Progenitor cell of endocrine pancreas (in vitro differentiated cells): ENCODE measurements around the gene COP1. TPM values are rescaled to one million over a fixed set of nuclear protein-coding genes. Genes with fewer than 3 reads are reported as not detected.

Experiments
- DNase-seq: peaks from one replicate; pipeline ENCODE4 v3.0.0; 2021; ENCODE audit warnings: low spot score; ENCODE audit not compliant: unreplicated experiment
- H3K27ac Mint-ChIP-seq: 2 replicates; pipeline ENCODE4 v1.8.0; 2021; ENCODE audit warnings: mild to moderate bottlenecking, moderate library complexity, mixed read lengths
- H3K27me3 Mint-ChIP-seq: 2 replicates; pipeline ENCODE4 v1.8.0; 2021; ENCODE audit warnings: mixed read lengths
- H3K36me3 Mint-ChIP-seq: 2 replicates; pipeline ENCODE4 v1.8.0; 2022; ENCODE audit warnings: mixed read lengths; ENCODE audit not compliant: insufficient read depth
- H3K4me1 Mint-ChIP-seq: 2 replicates; pipeline ENCODE4 v1.8.0; 2021; ENCODE audit warnings: low read depth, mixed read lengths
- H3K4me3 Mint-ChIP-seq: 2 replicates; pipeline ENCODE4 v1.8.0; 2021; ENCODE audit warnings: low read depth, mild to moderate bottlenecking, moderate library complexity, mixed read lengths
- H3K9me3 Mint-ChIP-seq: 2 replicates; pipeline ENCODE4 v1.8.0; 2021; ENCODE audit warnings: low read depth, mixed read lengths
- total RNA-seq: library from RNA; stranded (reverse); gene quantifications from 2 replicates; pipeline ENCODE4 v1.2.1, GENCODE V29; 2021
- TF ChIP-seq, protein P1 (sequence below): fragments of 200-600 bp; sonication (generic); IDR thresholded peaks from one replicate; pipeline ENCODE4 v1.5.0; 2021; ENCODE audit warnings: antibody characterized with exemption, mild to moderate bottlenecking; ENCODE audit not compliant: unreplicated experiment

COP1 gene
- total RNA-seq, 1 donor from 2014 or later: 58.1 TPM

DNA sequence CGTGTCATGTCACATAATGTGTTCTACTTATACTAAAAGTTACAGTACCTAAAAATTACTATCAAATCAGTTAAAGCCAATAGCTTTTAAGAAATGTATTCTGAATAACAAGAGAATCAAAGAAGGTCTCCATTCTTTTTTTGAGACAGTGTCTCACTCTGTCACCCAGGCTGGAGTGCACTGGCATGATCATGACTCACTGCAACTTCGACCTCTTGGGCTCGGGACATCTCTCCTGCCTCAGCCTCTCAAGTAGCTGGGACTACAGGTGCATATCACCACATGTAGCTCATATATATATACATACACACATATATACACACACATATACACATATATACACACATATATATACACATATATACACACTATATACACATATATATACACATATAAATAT, 20.1 kb downstream of the COP1 start:
- H3K27ac Mint-ChIP-seq: no peak overlapping the region

DNA sequence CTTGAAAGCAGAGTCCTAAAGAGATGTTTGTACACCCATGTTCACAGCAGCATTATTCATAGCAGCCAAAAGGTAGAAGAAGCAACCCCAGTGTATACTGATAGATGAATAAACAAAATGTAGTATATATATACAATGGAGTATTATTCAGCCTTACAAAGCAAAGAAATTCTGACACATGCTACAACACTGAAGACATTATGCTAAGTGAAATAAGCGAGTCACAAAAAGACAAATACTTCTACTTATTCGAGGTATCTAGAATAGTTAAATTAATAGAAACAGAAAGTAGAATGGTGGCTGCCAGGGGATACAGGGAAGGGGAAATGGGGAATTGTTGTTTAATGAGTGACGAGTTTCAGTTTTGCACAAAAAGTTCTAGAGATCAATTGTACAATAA, 23.5 kb downstream of the COP1 start:
- Mint-ChIP-seq H3K9me3 (no peaks in the 10 kb centered on the region), H3K36me3 (peaks cover 3% of the 10 kb centered on the region), H3K27ac (no peak overlapping the region), H3K4me3 (no peak overlapping the region), H3K4me1 (peaks cover 5% of the 10 kb centered on the region), H3K27me3 (no peaks in the 10 kb centered on the region)
- no peak for DNase-seq
- TF ChIP-seq, protein P1, sequence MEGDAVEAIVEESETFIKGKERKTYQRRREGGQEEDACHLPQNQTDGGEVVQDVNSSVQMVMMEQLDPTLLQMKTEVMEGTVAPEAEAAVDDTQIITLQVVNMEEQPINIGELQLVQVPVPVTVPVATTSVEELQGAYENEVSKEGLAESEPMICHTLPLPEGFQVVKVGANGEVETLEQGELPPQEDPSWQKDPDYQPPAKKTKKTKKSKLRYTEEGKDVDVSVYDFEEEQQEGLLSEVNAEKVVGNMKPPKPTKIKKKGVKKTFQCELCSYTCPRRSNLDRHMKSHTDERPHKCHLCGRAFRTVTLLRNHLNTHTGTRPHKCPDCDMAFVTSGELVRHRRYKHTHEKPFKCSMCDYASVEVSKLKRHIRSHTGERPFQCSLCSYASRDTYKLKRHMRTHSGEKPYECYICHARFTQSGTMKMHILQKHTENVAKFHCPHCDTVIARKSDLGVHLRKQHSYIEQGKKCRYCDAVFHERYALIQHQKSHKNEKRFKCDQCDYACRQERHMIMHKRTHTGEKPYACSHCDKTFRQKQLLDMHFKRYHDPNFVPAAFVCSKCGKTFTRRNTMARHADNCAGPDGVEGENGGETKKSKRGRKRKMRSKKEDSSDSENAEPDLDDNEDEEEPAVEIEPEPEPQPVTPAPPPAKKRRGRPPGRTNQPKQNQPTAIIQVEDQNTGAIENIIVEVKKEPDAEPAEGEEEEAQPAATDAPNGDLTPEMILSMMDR: no peak

More for the DNA sequence above, 20.1 kb downstream of the COP1 start:
- DNase-seq: no peak
- H3K9me3 Mint-ChIP-seq: no peaks in the 10 kb centered on the region
- TF ChIP-seq, protein P1: no peak
- H3K36me3 Mint-ChIP-seq: peaks cover 3% of the 10 kb centered on the region
- H3K4me3 Mint-ChIP-seq: no peak overlapping the region
- peaks cover 9% of the 10 kb centered on the region for H3K4me1 Mint-ChIP-seq
- no peaks in the 10 kb centered on the region for H3K27me3 Mint-ChIP-seq

DNA sequence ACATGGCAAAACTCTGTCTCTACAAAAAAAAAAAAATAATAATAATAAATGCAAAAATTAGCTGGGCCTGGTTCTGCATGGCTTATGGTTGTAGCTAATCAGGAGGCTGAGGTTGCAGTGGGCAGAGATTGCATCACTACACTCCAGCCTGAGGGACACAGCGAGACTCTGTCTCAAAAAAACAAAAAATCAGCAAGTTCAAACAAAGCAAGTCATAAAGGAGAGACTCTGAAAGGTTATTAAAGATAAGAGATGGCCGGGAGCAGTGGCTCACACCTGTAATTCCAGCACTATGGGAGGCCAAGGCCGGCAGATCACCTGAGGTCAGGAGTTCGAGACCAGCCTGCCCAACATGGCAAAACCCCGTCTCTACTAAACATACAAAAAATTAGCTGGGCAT, 28.8 kb downstream of the COP1 start:
- no peak overlapping the region for H3K27ac Mint-ChIP-seq
- H3K4me1 Mint-ChIP-seq: peaks cover 7% of the 10 kb centered on the region
- TF ChIP-seq, protein P1: no peak
- no peak for DNase-seq
- no peaks in the 10 kb centered on the region for H3K27me3 Mint-ChIP-seq
- no peaks in the 10 kb centered on the region for H3K9me3 Mint-ChIP-seq
- no peak overlapping the region for H3K4me3 Mint-ChIP-seq
- peaks cover 9% of the 10 kb centered on the region for H3K36me3 Mint-ChIP-seq

DNA sequence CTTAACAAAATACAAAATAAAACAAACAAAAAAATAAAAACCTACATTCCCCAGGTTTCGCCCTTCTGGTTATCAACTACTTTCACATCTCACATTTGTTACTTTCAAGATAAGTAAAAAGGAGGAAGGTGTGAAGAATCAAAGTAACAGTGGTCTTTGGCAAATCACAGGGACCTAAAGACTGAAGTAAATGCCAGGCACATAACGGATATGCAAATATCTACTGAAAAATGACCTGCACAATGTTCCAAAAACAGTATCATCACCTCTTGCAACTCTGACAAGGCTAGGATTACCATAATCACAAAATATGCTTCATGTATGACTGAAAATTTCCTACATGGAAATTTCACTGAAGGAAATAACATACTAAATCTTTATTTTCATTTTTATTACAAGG, 29.3 kb downstream of the COP1 start:
- Mint-ChIP-seq H3K27ac (no peak overlapping the region), H3K36me3 (peaks cover 10% of the 10 kb centered on the region), H3K9me3 (no peaks in the 10 kb centered on the region), H3K4me3 (no peak overlapping the region), H3K4me1 (peaks cover 7% of the 10 kb centered on the region), H3K27me3 (no peaks in the 10 kb centered on the region)
- TF ChIP-seq, protein P1: no peak
- no peak for DNase-seq

DNA sequence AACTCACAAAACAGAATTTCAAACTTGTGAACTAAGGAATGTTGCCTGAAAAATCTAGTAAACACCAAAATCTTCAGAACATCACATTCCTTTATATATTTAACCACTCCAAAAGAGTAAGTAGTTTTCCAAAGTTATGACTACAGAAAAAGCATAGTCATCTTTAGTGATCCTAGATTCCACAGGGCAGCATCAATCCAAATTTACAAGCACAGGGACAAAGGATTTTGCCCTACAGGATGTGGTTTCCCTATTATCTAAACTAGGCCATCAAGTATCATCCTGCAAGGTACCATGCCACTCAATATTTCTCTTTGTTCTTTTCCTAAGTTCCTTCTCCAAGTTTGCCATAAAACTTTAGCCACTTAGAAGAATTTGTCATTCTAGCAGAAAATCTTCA, 33.0 kb downstream of the COP1 start:
- H3K4me3 Mint-ChIP-seq: no peak overlapping the region
- TF ChIP-seq, protein P1: no peak
- peaks cover 11% of the 10 kb centered on the region for H3K9me3 Mint-ChIP-seq
- peaks cover 33% of the 10 kb centered on the region for H3K36me3 Mint-ChIP-seq
- no peak overlapping the region for H3K27ac Mint-ChIP-seq
- peaks cover 7% of the 10 kb centered on the region for H3K4me1 Mint-ChIP-seq
- no peaks in the 10 kb centered on the region for H3K27me3 Mint-ChIP-seq
- no peak for DNase-seq
